ENCODE measurements around the gene LAMC2.

LAMC2 gene

GRCh38 chr1:183281553-183282091 is 95.6 kb downstream of the LAMC2 start:
- Histone ChIP-seq H4K20me1 (ENCODE audit: insufficient read depth) (no peaks in the 10 kb centered on the region), H3K4me1 (ENCODE audit: low read depth, poor library complexity, severe bottlenecking) (no peaks in the 10 kb centered on the region), H3K79me2 (ENCODE audit: insufficient read depth, low read depth) (no peaks in the 10 kb centered on the region), H3K36me3 (ENCODE audit: insufficient read depth) (no peaks in the 10 kb centered on the region), H2AFZ (ENCODE audit: low read depth) (no peak overlapping the region), H3K27ac (no peak overlapping the region), H3K4me2 (no peak overlapping the region), H3K27me3 (ENCODE audit: insufficient read depth, low read depth) (no peaks in the 10 kb centered on the region), H3K9ac (no peak overlapping the region), H3K4me3 (IDR thresholded peaks at IDR 0.05; ENCODE audit: insufficient read depth, low read depth, low read length) (no peak overlapping the region)
- peak; percentile 98 for TF ChIP-seq CTCF (conservative IDR thresholded peaks at IDR 0.05; ENCODE audit: low read depth, low read length)

GRCh38 chr1:183282101-183282855 is 96.2 kb downstream of the LAMC2 start:
- no peaks in the 10 kb centered on the region for H3K36me3 ChIP-seq (ENCODE audit: insufficient read depth)
- H3K4me2 ChIP-seq: no peak overlapping the region
- no peaks in the 10 kb centered on the region for H3K79me2 ChIP-seq (ENCODE audit: insufficient read depth, low read depth)
- H3K27ac ChIP-seq: no peak overlapping the region
- no peak for TF ChIP-seq CTCF (conservative IDR thresholded peaks at IDR 0.05; ENCODE audit: low read depth, low read length)
- no peak overlapping the region for H3K9ac ChIP-seq
- no peaks in the 10 kb centered on the region for H4K20me1 ChIP-seq (ENCODE audit: insufficient read depth)
- H3K4me3 ChIP-seq (IDR thresholded peaks at IDR 0.05; ENCODE audit: insufficient read depth, low read depth, low read length): no peak overlapping the region
- no peaks in the 10 kb centered on the region for H3K27me3 ChIP-seq (ENCODE audit: insufficient read depth, low read depth)
- H3K4me1 ChIP-seq (ENCODE audit: low read depth, poor library complexity, severe bottlenecking): no peaks in the 10 kb centered on the region
- H2AFZ ChIP-seq (ENCODE audit: low read depth): no peak overlapping the region

GRCh38 chr1:183283286-183283685 is 97.2 kb downstream of the LAMC2 start:
- no peak overlapping the region for H3K27ac ChIP-seq
- H3K9ac ChIP-seq: no peak overlapping the region
- no peak overlapping the region for H2AFZ ChIP-seq (ENCODE audit: low read depth)
- H4K20me1 ChIP-seq (ENCODE audit: insufficient read depth): no peaks in the 10 kb centered on the region
- H3K4me3 ChIP-seq (IDR thresholded peaks at IDR 0.05; ENCODE audit: insufficient read depth, low read depth, low read length): no peak overlapping the region
- TF ChIP-seq CTCF (conservative IDR thresholded peaks at IDR 0.05; ENCODE audit: low read depth, low read length): no peak
- no peaks in the 10 kb centered on the region for H3K4me1 ChIP-seq (ENCODE audit: low read depth, poor library complexity, severe bottlenecking)
- no peaks in the 10 kb centered on the region for H3K27me3 ChIP-seq (ENCODE audit: insufficient read depth, low read depth)
- H3K79me2 ChIP-seq (ENCODE audit: insufficient read depth, low read depth): no peaks in the 10 kb centered on the region
- H3K36me3 ChIP-seq (ENCODE audit: insufficient read depth): no peaks in the 10 kb centered on the region
- H3K4me2 ChIP-seq: no peak overlapping the region

- H2AFZ ChIP-seq (ENCODE audit: low read depth): no peak overlapping the region
- H3K27me3 ChIP-seq (ENCODE audit: insufficient read depth, low read depth): no peaks in the 10 kb centered on the region
- no peak overlapping the region for H3K4me3 ChIP-seq (IDR thresholded peaks at IDR 0.05; ENCODE audit: insufficient read depth, low read depth, low read length)
- no peak for TF ChIP-seq CTCF (conservative IDR thresholded peaks at IDR 0.05; ENCODE audit: low read depth, low read length)
- H3K36me3 ChIP-seq (ENCODE audit: insufficient read depth): no peaks in the 10 kb centered on the region
- no peaks in the 10 kb centered on the region for H4K20me1 ChIP-seq (ENCODE audit: insufficient read depth)
- no peaks in the 10 kb centered on the region for H3K79me2 ChIP-seq (ENCODE audit: insufficient read depth, low read depth)
- no peak overlapping the region for H3K4me2 ChIP-seq
- H3K4me1 ChIP-seq (ENCODE audit: low read depth, poor library complexity, severe bottlenecking): no peaks in the 10 kb centered on the region
- no peak overlapping the region for H3K27ac ChIP-seq
- no peak overlapping the region for H3K9ac ChIP-seq
These were observed 98.0 kb downstream of the LAMC2 start for GRCh38 chr1:183284086-183284485.

All from KMS-11 (cell line).